HepG2 (cell line): Measurements from ENCODE around the gene C1orf159.

Experiments
- ARNTL ChIP-seq: sonication (generic); formaldehyde crosslinking; IDR thresholded peaks from 2 replicates; pipeline ENCODE4 v1.4.0; 2020; ENCODE audit warnings: mild to moderate bottlenecking, missing genetic modification reagents
- FOXP1 ChIP-seq, 2 experiments: fragments of 450-650 bp in 1 of 2; IDR thresholded peaks; 2 replicates each; pipeline ENCODE4 v1.6.1; 2017 to 2018; ENCODE audit warnings: antibody characterized with exemption in 1 of 2
- NFE2L2 ChIP-seq: fragments of 150-350 bp; IDR thresholded peaks from 2 replicates; pipeline ENCODE4 v1.6.1; 2014; ENCODE audit warnings: low read length
- NPAS2 ChIP-seq: sonication (generic); formaldehyde crosslinking; IDR thresholded peaks from 2 replicates; pipeline ENCODE4 v1.8.0; 2022; ENCODE audit warnings: mild to moderate bottlenecking, missing genetic modification reagents, borderline replicate concordance
- SMARCE1 ChIP-seq: fragments of 450-650 bp; IDR thresholded peaks from 2 replicates; pipeline ENCODE4 v1.6.1; 2017; ENCODE audit warnings: borderline replicate concordance
- ZNF264 ChIP-seq: sonication (generic); formaldehyde crosslinking; IDR thresholded peaks from 2 replicates; pipeline ENCODE4 v1.4.0; 2020; ENCODE audit warnings: missing genetic modification reagents

- TF ChIP-seq NPAS2 (no peak), ZNF264 (CRISPR knock-in tag) (no peak), FOXP1 (IDR thresholded peaks at IDR 0.05) (no peak), FOXP1 (CRISPR knock-in tag; IDR thresholded peaks at IDR 0.05) (no peak), SMARCE1 (no peak), NFE2L2 (no peak), ARNTL (0 out of 2 replicates have a peak, but pooled peaks have one; percentile 52)
Observed at GRCh38 chr1:1165485-1165884, 49.6 kb upstream of the C1orf159 start.
